SK-N-SH treated with all-trans-retinoic acid at 6 μM for 48 hours (cell line): ENCODE measurements around the gene CNTNAP2.

Experiments
- ARNTL ChIP-seq: fragments of 450-650 bp; formaldehyde crosslinking; IDR thresholded peaks from 2 replicates; pipeline ENCODE4 v1.5.0; 2020; ENCODE audit warnings: low read depth, mild to moderate bottlenecking, moderate library complexity, borderline replicate concordance
- CSDC2 ChIP-seq: fragments of 250-450 bp; sonication (Bioruptor Pico); IDR thresholded peaks from 2 replicates; pipeline ENCODE4 v1.5.0; 2020; ENCODE audit warnings: mild to moderate bottlenecking, moderate library complexity
- GLIS3 ChIP-seq: fragments of 250-450 bp; sonication (Bioruptor Pico); IDR thresholded peaks from 2 replicates; pipeline ENCODE4 v1.5.0; 2020; ENCODE audit warnings: mild to moderate bottlenecking, moderate library complexity
- ISL1 ChIP-seq: fragments of 250-450 bp; sonication (Bioruptor Pico); IDR thresholded peaks from 2 replicates; pipeline ENCODE4 v2.1.2; 2022; ENCODE audit warnings: mild to moderate bottlenecking, moderate library complexity
- RARB ChIP-seq: fragments of 250-450 bp; sonication (Bioruptor Pico); IDR thresholded peaks from 2 replicates; pipeline ENCODE4 v1.8.0; 2021; ENCODE audit warnings: mild to moderate bottlenecking, moderate library complexity
- TOX ChIP-seq: fragments of 250-450 bp; sonication (Bioruptor Pico); IDR thresholded peaks from 2 replicates; pipeline ENCODE4 v1.8.0; 2021; ENCODE audit warnings: mild to moderate bottlenecking, moderate library complexity, borderline replicate concordance
- ZFP30 ChIP-seq: fragments of 450-650 bp; formaldehyde crosslinking; IDR thresholded peaks from 2 replicates; pipeline ENCODE4 v1.5.0; 2022; ENCODE audit warnings: mild to moderate bottlenecking, moderate library complexity
- ZNF8 ChIP-seq: fragments of 450-650 bp; formaldehyde crosslinking; IDR thresholded peaks from 2 replicates; pipeline ENCODE4 v1.5.0; 2020; ENCODE audit warnings: mild to moderate bottlenecking, moderate library complexity
- TF ChIP-seq, protein P1 (sequence below): fragments of 250-450 bp; sonication (Bioruptor Pico); IDR thresholded peaks from 2 replicates; pipeline ENCODE4 v1.8.0; 2020; ENCODE audit warnings: mild to moderate bottlenecking, moderate library complexity, borderline replicate concordance

DNA sequence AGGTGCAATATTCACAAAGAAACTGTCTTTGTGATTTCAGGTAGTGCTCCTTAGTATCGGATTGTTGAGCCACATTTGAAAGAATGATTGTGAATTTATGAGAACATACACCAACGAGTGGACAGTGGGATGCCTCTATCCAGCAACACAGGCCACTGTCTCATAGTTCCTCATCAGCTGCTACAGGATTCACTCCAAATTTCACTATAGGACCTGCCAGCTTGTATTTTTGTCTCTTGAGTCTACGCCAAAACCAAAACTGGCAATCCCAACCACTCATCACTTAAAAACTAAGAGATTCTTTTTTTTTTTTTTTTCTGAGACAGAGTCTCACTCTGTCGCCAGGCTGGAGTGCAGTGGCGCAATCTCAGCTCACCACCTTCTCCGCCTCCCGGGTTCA lies 964.5 kb downstream of the CNTNAP2 start:
- TF ChIP-seq TOX (CRISPR knock-in tag) (no peak), RARB (CRISPR knock-in tag) (no peak), ISL1 (CRISPR knock-in tag) (no peak), CSDC2 (CRISPR knock-in tag) (no peak), GLIS3 (CRISPR knock-in tag) (no peak), ARNTL (CRISPR knock-in tag) (no peak), ZFP30 (CRISPR knock-in tag) (no peak), ZNF8 (CRISPR knock-in tag) (no peak)
- TF ChIP-seq, protein P1, sequence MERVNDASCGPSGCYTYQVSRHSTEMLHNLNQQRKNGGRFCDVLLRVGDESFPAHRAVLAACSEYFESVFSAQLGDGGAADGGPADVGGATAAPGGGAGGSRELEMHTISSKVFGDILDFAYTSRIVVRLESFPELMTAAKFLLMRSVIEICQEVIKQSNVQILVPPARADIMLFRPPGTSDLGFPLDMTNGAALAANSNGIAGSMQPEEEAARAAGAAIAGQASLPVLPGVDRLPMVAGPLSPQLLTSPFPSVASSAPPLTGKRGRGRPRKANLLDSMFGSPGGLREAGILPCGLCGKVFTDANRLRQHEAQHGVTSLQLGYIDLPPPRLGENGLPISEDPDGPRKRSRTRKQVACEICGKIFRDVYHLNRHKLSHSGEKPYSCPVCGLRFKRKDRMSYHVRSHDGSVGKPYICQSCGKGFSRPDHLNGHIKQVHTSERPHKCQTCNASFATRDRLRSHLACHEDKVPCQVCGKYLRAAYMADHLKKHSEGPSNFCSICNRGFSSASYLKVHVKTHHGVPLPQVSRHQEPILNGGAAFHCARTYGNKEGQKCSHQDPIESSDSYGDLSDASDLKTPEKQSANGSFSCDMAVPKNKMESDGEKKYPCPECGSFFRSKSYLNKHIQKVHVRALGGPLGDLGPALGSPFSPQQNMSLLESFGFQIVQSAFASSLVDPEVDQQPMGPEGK = no peak
